ENCODE measurements around the gene SRSF6. TPM values are rescaled to one million over a fixed set of nuclear protein-coding genes. Genes with fewer than 3 reads are reported as not detected.

The SRSF6 gene
- total and polyA plus RNA-seq, 2 of the 4 experiments (the other 2 are of a cell fraction): 72.4 to 134 TPM

DNA sequence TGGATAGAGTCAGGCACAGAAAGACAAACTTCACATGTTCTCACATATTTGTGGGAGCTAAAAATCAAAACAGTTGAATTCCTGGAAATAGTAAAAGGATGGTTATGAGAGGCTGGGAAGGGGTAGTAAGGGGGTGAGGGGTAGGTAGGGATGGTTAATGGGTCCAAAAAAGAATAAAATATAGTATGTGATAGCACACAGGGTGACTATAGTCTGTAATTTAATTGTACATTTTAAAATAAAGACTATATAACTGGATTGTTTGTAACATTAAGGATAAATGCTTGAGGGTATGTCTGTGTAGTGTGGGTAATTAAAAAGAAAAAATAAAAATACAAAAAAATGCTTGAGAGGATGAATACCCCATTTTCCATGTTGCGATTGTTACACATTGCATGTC is 9.9 kb downstream of the SRSF6 start:
- no TSS peak for BruUV-seq (replicated peaks)
- DNase-seq: no peak
- Histone ChIP-seq H3K4me3 (ENCODE audit: insufficient read depth, low read depth, low read length) (no peak overlapping the region), H3K27me3 (ENCODE audit: control insufficient read depth, insufficient read depth, low read length) (no peaks in the 10 kb centered on the region), H4K5ac (ENCODE audit: low read depth, low read length) (no peak overlapping the region), H3K9me1 (ENCODE audit: insufficient read depth, low read length) (no peaks in the 10 kb centered on the region), H4K91ac (ENCODE audit: insufficient read depth, low read depth, low read length) (no peak overlapping the region), H3K18ac (ENCODE audit: low read depth, low read length) (no peak overlapping the region), H3K27ac (ENCODE audit: insufficient read depth, low read length) (no peak overlapping the region), H3K4ac (ENCODE audit: low read depth, low read length) (no peak overlapping the region), H2AK5ac (ENCODE audit: low read depth, low read length) (no peak overlapping the region), H3K4me2 (ENCODE audit: low read depth, low read length) (no peak overlapping the region), H3K9me3 (ENCODE audit: control insufficient read depth, insufficient read depth, low read length) (no peaks in the 10 kb centered on the region), H3K56ac (ENCODE audit: extremely low read depth, insufficient read depth, low read length) (no peak overlapping the region), H3K23ac (ENCODE audit: low read depth, low read length) (no peak overlapping the region), H2BK20ac (ENCODE audit: low read depth, low read length) (no peak overlapping the region), H4K8ac (ENCODE audit: low read depth in 2 of 2, low read length in 2 of 2) (no peak overlapping the region), H2BK120ac (ENCODE audit: low read depth, low read length) (no peak overlapping the region), H3K9ac (ENCODE audit: low read depth, low read length) (no peak overlapping the region), H3K4me1 (ENCODE audit: control insufficient read depth, insufficient read depth, low read length) (no peaks in the 10 kb centered on the region), H3K14ac (replicated peaks; ENCODE audit: low read depth, low read length) (no peak overlapping the region), H3K79me1 (ENCODE audit: low read depth in 1 of 2, low read length in 2 of 2) (peaks cover 16 to 49% of the 10 kb centered on the region in 2 experiments), H2AFZ (replicated peaks; ENCODE audit: low read length, poor library complexity) (no peak overlapping the region), H3K36me3 (ENCODE audit: control insufficient read depth, insufficient read depth, low read length) (peaks cover 49% of the 10 kb centered on the region), H2AK9ac (replicated peaks; ENCODE audit: low read depth, low read length, poor library complexity) (no peak overlapping the region), H2BK5ac (ENCODE audit: low read depth, low read length, poor library complexity, severe bottlenecking) (no peak overlapping the region), H4K20me1 (ENCODE audit: insufficient read depth, low read length) (peaks cover 45% of the 10 kb centered on the region), H2BK15ac (ENCODE audit: low read depth, low read length) (no peak overlapping the region)
- intact Hi-C loops (cut with micrococcal nuclease): no loop called here
- CTCF ChIA-PET: interaction anchor here (0.6 kb wide), 1 partner anchor 14 kb away, joined by 4 read pairs; no protein-coding TSS in a partner anchor
- WGBS, 2 experiments (ENCODE audit: extremely low coverage in 2 of 2, insufficient read length in 1 of 2): no CpG with 5 or more reads among the region's 1 CpG
- ATAC-seq (ENCODE audit: low read depth): no peak
- POLR2A ChIA-PET (ENCODE audit: unreplicated experiment): no interaction called here
- in situ Hi-C loops (cut with MboI; ENCODE audit: low sequenced_read_pairs): no loop called here
- dilution Hi-C loops (cut with HindIII; ENCODE audit: low sequenced_read_pairs, unreplicated experiment): no loop called here
- TF ChIP-seq POLR2A (IDR thresholded peaks at IDR 0.05; ENCODE audit: low read depth, low read length) (no peak), CEBPB (IDR thresholded peaks at IDR 0.05; ENCODE audit: low read depth, low read length) (no peak)
- TF ChIP-seq, protein P1, sequence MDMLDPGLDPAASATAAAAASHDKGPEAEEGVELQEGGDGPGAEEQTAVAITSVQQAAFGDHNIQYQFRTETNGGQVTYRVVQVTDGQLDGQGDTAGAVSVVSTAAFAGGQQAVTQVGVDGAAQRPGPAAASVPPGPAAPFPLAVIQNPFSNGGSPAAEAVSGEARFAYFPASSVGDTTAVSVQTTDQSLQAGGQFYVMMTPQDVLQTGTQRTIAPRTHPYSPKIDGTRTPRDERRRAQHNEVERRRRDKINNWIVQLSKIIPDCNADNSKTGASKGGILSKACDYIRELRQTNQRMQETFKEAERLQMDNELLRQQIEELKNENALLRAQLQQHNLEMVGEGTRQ (IDR thresholded peaks at IDR 0.05; ENCODE audit: low read depth, low read length): no peak
